NCI-H510A treated with DMSO at 0.1 percent for 48 hours (cell line): ENCODE results near the gene UTF1.

Experiments used
- DNase-seq: peaks from one replicate; lab custom pipeline; 2025; lab: John Stamatoyannopoulos, UW

UTF1 gene

DNA sequence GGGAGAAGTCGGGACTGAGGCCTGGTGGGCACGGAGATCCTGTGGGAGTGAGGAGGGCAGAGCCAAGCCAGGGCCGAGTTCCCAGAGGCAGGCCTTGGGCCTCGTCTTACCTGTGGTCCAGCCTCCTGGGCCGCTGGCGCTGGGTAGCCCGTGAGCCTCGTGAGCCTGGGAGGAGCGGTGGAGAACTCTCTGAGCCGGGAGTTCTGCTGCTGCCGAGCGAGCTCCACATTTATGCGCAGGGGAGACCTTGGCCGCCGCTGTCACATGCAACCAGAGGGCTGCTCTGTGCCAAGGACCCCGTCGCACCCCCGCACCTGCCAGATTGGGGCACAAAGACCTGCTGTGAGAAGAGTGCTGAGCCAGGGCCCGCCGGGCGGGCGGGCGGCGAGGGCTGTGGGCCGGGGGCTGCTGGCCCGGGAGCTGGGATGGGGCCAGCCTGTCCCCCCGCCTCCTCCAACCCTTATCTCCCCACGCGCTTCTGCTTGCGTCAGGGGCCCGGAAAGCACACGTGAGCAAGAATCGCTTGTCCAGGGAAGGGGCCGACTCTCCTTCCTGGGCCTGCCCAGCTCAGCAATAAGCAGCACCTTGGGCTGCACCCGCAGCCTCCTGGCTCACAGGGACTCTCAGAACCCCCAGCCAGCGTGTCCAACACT lies 17.8 kb downstream of the UTF1 start:
- no peak for DNase-seq

DNA sequence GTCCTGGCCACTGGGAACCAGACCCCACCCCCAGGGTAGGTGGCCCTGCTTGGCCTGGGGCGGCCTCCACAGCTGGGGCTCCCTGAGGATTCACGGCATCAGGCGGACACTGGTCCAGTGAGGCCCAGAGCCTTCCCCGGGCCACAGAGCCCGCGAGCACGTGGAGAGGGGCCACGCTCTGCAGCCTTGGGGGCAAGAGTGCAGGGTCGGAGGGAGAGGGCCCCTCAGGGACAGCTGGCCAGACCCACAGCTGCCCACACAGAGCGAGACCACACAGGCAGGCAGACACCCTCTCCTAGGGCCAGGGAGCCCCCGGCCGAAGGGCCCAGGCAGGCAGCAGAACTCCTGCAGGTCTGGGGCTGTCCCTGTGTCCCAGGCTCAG lies 18.3 kb downstream of the UTF1 start:
- DNase-seq, result no peak

DNA sequence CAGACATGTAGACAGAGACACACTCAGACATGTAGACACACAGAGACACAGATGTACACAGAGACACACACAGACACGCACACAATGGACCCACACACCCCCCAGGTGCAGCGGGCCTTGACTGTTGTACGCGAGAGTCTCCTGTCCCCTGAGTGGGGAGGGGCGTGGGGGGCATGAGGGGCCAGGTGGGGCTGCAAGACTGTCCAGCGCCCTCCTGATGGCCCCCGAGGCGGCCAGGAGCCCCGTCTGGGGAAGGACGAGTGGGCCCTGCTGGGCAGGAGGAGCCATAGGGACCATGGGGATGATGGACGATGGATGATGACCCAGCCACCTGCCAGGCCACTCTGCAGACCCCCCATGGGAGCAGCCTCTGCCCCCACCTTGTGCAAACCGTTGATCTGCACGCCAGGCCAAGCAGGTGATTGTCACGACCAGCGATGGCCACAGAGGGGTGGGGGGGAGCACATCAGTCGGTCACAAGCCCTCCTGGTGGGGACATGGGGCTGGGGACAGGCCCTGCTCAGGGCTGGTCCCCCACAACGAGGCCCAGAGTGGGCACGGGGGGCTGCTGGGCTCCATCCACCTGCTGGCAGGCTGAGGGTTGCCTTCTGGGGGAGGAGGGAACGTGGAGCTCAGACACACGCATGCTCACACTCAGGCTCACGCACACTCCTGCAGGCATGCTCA lies 19.2 kb downstream of the UTF1 start:
- DNase-seq, result no peak

DNA sequence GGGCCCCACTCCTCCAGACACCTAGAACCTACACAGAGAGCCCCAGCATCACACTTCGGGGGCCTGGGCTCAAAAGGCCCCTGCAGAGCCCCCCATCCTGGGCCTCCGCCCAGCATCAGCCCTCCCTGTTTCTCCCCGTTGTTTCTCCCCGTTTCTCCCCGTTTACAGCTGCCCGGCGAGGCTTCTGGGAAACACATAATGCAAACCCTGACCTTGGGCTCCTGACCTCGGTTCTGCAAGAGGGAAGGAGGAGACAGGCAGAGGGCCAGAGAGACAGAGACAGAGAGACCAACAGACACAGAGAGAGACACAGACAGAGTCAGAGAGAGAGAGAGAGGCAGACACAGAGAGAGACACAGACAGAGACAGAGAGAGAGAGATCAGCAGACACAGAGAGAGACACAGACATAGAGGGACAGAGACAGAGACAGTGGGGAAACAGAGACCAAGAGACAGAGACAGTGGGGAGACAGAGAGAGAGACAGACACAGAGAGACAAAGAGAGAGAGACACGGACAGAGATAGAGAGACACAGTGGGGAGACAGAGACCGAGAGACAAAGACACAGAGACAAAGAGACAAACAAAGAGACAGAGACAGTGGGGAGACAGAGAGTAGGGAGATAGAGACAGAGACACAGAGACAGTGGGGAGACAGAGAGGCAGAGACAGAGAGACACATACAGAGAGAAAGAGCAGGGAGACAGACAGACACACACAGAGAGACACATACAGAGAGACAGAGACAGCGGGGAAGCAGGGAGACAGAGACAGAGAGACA lies 20.1 kb downstream of the UTF1 start:
- DNase-seq, result no peak

DNA sequence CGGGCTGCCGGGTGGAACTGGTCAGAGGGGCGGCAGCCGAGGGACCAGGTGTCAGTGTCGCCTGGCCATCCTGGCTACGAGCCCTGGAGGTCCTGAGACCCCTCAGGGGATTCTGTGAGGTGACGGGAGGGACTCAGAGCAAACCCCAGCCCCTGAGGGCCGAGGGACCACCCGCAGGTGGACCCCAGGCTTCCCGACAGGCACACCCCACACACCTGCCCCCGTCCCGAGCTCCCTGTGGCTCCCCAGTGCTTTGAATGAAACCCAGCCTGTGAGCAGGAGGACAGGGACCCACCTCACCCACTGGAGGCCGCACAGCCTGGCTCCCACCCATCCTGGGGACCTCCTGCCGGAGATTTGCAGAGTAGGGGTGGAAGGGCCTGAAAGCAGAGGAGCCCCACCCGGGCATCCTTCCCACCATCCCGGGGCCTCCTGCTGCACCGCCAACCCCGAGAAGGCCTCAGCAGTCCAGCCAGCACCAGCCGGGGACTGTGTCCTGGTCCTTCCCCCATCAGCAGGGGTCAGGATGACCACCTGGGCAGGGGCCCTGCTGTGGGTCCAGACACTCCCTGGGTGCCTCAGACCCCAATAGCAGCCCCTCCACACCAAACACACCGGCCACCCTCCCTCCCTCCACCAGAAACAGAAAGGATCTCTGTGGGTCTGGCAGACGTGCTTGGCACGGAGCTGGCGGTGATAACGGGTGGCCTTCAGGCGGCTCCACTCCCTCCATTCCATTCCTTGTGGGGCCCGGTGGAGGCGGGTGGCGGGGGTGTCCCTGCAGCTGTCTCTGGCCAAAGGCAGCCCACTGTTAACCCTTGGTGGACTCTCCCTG lies 21.6 kb downstream of the UTF1 start:
- no peak for DNase-seq

DNA sequence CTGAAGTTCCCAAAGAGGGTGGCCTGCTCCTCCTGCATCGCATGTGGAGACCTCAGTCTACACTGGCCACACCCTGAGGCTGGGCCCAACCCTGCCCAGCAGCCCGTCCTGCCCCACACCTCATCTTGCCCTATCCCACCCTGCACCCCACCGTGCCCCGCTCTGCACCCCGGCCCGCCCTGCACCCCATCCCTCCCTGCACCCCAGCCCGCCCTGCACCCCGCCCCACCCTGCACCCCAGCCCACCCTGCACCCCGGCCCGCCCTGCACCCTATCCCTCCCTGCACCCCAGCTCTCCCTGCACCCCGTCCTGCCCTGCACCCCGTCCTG lies 22.2 kb downstream of the UTF1 start:
- no peak for DNase-seq

DNA sequence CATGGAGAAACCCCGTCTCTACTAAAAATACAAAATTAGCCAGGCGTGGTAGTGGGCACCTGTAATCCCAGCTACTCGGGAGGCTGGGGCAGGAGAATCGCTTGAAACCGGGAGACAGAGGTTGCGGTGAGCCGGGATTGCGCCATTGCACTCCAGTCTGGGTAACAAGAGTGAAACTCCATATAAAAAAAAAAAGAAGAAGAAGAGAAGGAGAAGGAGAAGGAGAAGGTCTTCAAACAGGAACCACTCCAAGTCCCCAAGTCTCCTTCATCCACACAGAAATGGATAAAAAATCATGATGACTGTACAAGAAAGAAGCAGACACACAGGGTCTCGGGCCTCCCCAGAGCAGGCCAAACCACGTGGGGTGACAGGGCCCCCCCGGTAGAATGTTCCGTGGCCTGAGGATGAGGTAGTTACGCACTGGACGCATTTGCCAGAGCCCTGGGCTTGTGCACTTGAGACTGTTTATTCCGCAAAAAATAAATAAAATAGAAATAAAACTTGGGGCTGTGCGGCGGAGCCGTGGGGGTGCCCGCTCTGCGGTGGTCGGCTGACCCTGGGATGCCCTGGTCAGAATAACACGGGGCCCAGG lies 23.4 kb downstream of the UTF1 start:
- no peak for DNase-seq

DNA sequence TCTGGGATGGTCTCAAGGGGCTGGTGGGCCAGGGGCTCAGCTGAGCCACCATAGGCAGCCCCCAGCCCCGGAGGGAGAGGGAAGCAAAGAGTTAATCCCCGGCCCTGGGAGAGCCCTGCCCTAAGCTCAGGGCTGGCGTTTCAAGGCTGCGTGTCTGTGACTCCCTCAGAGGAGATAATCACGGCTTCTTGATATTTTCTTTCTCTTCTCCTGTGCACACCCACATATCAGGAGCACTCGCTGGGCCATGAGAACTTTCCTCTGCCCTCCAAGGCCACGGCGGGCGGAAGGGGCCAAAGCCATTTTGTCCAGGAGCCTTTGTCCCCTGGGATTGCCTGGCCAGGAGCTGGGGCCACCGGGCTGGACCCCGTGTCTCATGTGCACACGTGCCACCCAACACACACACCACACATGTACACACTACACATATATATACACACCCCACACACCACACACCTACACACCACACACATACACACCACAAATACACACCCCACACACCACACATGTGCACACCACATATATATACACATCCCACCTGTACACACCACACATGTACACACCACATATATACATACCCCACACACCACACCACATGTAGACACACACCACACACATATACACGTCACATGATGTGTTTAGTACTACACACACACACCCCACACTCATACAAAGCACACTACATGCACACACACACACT lies 24.6 kb downstream of the UTF1 start:
- no peak for DNase-seq

DNA sequence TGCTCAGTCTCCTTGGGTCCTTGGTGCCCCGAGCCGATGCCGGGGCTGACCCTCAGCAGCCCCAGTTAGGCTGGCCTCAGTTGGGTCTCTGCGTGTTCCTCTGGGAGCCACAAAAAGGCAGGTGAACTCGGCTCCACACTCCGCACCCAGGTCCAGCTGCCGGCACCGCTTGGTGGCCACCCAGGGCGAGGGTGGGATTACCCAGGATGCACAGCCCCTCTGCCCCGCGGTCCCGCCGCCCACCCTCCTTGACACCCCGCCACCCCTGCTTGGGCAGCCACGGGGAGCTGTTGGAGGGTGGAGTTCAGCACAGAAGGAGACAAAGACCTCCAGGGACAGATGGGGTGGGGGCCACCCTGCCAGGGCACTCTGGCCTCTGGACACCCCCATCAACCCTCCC lies 25.3 kb downstream of the UTF1 start:
- no peak for DNase-seq

DNA sequence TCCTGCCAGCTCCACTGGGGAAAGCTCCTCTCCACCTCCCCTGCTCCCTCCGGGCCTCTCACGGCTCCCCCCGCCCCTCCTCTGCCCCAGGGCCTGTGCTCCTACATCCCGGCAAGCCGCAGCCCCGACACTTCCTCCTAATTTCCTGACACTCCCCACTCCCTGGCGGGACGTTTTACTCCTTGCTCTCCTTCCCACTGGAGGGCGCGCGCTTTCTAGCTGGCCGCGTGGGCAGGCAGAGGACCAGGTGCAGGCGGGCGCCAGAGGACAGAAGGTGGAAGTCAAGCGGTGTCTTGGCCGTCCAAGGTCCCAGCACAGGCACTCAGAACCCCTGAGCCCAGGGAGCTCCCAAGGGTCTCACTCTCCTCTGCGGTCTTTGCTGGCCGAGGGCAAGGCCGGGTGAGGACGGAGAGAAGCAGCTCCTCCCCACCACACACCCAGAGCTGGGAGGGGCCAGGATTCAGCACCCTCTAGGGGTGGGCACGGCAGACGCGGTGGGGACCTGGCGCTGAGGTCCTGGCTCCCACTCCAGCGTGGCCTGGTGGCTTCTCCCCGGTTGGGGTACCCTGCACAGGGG lies 27.6 kb downstream of the UTF1 start:
- no peak for DNase-seq

DNA sequence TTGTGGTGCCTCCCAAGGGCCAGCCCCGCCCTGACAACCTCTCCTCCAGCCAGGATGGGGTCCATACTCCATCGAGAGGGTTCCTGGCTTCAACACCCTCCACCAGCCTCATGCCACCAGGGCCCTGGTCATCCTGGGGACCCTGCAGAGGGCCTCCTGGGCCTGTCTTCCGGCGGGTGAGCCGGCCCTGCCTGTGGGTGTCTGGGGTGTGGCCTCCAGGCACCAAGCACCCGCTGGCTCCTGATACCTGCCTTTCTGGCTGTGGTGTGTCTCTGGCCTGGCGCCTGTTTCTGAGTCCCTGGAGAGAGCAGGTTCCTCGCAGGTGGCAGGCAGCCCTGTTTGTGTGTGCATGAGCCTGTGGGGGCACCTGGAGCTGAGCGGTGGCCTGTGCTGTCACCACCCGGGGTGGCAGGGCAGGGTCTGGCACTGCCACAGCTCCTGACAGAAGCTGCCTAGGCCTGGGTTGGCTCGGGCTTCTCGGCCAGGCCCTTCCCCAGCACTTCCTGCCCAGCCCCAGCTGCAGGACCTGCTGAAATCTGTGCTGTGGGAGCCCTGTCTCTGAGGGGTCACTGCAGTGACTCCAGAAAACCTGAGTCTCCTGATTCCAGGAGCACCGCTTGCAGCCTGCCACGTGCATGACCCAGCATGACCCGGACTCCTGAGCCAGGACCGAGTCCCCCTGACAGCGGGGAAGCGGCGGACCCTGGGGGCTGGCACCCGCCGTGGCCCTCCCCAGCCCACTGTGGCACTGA lies 28.2 kb downstream of the UTF1 start:
- no peak for DNase-seq

DNA sequence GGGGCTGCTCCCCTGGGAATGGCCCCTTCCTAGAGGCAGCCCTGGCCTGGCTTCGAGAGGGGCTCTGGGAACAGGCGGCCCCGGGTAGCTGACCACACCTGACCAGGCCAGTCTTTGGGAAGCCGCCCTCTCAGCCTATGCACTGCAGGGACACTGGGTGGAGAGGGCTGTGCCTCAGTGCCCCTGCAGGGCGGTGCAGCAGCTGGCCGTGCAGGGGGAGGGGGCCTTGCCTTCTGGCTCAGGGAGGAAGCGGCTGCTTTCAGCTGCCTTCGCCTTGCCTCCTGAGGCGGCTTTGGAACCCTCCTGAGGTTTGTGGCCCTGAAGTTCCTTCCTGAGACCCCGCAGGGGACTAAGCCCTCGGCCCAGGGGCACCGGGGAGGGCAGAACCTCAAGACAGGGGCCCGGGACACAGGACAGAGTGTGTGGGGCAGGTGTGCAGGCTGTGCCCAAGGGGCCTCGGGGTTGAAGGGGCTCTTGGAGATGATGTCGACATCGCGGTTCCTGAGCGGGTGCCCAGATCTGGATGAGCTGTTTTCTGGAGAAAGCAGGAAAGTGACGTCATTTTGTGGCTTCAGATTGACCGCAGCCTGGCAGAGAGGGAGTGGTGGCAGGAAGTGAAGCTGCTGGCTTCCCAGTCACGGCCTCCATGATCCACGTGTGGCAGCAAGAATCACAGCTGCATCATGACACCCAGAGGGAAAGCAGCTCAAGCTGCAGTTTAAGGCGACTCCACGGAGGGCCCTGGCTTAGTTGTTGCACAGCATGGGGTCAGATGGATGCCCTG lies 29.0 kb downstream of the UTF1 start:
- no peak for DNase-seq

DNA sequence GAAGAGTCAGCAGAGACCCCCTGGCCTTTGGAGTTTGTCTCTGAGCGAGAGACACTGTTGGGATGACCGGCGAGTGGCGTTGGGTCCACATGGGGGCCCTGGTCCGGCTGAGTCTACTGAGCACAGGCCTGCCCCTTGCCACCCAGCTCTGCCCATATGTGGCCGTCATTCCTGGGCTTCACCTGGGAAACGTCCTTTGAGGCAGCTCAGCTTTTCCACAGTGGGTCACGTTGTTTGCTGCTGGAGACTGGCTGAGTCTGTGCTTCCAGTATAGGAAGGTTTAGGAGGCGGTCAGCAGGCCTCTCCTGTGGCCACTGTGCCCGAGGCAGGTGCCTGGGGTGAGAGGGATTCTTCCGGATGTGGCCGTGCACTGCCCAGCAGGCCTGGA lies 29.6 kb downstream of the UTF1 start:
- DNase-seq, result no peak

DNA sequence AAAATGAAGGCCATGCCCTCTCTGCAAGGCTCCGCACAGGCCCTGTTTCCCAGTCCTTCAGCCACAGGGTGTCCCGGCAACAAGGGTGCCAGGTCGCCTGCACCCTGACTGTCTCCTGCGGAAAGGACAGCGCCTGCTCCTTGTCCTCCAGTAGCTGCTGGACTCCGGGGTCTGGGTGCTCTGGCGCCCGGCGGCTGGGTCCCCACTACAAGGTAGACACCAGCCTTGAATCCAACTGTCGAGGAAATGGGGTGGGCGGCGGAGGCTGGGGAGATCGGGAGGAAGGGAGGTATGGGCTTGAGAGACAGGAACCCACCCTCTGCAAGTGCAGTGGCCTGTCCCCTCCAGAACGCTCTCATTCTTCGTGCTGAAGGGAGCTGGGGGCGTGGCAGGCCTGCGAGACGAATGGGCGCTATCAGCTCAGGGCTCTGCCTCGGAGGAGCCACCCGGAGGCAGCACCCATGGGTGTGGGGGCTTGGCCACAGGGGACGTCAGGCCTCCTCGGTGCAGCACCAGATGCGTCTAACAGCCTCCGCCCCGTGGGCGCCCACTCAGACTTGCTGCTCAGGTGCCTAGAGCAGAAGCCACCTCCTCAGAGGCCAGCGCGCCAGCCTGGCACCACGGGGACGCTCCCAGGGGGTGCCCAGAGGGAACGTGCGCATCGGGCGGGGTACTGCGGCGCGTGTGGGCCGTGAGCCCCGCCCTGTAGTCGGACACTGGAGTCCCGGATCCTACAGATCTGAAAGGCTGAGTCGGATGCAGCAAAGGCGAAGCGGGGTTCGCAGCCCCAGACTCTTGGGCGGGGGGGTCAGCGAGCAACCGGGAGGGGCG lies 31.1 kb downstream of the UTF1 start:
- DNase-seq, result no peak

DNA sequence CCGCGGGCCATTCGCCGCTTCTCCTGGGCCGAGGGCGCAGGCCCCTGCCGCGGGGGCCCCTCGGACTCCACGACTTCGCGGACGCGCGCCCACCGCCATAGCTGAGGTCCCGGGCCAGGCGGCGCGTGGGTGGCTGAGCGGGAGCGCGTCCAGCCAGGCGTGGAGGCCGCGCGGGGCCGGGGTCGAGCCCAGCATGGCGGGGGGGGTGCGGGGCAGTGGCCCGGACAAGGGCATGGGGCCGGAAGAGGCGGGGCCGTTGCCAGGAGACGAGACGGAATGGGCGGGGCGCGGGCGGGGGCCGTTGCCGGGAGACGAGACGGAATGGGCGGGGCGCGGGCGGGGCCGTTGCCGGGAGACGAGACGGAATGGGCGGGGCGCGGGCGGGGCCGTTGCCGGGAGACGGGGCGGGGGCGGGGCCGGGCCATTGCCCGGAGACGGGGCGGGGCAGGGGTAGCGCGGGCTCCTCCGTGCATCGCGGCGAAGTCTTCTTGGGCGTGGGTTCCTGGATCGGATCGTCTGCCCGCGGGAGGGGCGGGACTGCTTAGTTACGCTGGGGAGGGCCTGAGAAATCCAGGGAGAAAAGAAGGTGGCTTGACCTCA lies 31.8 kb downstream of the UTF1 start:
- DNase-seq, result peak; percentile 54

DNA sequence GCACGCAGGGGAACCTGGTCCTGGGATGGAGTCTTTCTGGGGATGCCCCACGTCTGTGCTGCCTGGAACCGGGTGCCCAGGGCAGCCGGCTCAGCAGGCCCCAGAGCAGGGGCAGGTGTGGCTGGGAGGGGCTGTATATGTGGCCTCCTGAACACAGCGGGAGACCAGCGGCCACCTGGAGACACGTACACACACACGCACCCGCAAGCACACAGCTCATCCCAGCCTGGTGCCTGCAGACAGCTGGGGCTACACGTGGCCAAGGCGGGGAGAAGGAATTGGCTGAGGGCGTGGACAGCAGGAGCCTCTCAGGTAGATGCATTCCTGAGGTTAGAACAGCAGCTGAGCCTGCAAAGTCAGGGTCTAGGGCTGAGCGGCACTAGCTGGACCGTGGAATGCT lies 32.7 kb downstream of the UTF1 start:
- DNase-seq, result peak; percentile 77

DNA sequence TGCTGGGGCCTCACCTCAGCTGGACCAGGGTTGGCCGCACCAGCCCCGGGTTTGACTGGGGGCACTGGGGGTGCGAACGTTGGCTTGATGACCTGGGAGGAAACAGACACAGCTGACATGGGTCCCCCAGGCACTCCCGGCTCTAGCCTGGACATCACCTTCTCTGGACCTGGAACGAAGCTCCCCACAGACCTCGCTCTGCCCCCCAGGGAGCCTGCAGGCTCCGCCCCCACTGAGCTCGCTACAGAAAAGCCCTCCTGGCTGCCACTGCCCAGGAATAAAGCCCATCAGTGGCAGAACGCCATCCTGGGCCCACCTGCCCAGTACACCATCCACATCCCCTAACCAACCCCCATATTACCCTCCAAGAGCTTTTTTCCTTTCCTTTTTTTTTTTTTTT lies 33.7 kb downstream of the UTF1 start:
- no peak for DNase-seq

DNA sequence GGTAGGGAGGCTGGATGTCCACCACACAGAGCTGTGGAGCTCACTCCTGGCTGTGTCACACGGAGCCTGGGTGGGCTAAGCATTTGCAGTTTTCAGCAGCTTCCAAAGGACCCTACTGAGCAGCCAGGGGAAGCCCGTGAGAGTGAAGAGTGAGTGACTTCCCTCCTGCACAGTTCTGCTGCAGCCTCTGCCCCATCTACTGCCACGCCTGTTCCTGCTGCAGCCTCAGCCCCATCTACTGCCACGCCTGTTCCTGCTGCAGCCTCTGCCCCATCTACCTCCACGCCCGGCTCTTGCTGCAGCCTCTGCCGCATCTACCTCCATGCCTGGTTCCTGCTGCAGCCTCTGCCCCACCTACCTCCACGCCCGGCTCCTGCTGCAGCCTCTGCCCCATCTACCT lies 34.4 kb downstream of the UTF1 start:
- DNase-seq, result no peak
